Activated T-helper 1 cell treated with Interleukin-2 at 50 U/mL for 16 hours (primary cell): Measurements from ENCODE around the gene TRPC5OS.

Experiments
- DNase-seq: peaks from one replicate; pipeline ENCODE4 v3.0.0-alpha.2; 2020; ENCODE audit warnings: low read depth

Gene TRPC5OS

DNA sequence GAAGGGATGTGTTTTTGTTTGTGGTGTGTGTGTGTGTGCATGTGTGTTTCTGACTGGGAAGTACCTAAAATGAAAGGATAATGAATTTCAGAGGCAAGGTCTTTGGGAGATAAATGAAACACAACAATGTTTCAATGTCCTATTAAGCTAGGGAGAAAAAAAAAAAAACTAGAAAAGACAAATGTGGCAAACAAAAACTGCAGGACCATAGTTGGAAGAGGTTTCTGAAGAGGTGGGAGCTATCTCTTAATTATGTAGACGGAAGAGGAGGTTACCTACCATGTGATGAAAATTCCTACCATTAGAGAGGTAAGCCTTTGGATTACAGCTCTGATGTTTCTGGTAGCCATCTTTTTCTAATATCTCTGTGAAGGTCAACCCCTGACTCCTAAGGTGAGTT lies at the start of gene TRPC5OS:
Gene TRPC5OS, plus strand, starts transcription at position 301 of the 400 bp plus-strand sequence. CDS start 25,669 bp downstream, outside the sequence.
- DNase-seq = no peak

DNA sequence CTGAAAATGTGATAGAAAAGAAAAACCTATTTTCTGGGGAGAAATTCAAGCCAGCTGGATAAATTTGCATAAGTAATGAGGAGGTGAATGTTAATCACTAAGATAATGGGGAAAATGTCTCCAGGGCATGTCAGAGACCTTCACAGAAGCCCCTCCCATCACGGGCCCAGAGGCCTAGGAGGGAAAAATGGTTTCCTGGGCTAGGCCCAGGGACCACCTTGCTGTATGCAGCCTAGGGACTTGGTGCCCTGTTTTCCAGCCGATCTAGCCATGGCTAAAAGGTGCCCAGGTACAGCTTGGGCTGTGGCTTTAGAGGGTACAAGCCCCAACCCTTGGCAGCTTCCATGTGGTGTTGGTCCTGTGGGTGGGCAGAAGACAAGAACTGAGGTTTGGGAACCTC lies 46.6 kb upstream of the TRPC5OS start:
- DNase-seq = no peak

DNA sequence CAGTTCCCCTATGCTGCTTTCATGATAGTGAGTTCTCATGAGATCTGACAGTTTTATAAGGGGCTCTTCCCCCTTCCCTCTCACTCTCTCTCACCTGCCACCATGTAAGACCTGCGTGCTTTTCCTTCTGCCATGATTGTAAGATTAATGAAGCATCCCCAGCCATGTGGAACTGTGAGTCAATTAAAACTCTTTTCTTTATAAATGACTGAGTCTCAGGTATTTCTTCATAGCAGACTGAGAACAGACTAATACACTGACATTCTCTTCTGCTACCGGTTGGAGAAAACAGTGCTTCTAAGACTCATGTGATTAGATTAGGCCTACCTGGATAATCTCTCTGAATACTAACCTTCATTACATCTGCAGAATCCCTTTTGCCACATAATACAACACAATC lies 45.4 kb upstream of the TRPC5OS start:
- no peak for DNase-seq

DNA sequence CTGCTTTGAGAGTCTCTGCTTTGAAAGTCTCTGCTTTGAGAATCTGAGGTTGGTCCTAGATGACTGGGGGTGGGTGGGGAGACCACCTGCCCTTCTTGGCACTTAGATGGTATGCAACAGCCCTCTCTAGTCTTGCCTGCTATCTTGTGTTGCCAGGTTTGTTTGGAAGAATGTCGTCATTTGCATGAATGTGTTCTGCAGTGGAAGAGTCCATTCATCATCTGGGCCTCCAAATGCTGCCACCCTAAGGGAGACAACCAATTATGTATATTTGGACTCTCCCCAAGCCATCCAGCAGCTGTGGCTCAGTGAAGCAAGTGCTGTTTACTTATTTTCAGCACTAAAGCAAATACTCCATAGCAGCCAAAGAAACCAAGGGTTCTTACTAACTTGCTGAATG lies 44.6 kb upstream of the TRPC5OS start:
- no peak for DNase-seq

DNA sequence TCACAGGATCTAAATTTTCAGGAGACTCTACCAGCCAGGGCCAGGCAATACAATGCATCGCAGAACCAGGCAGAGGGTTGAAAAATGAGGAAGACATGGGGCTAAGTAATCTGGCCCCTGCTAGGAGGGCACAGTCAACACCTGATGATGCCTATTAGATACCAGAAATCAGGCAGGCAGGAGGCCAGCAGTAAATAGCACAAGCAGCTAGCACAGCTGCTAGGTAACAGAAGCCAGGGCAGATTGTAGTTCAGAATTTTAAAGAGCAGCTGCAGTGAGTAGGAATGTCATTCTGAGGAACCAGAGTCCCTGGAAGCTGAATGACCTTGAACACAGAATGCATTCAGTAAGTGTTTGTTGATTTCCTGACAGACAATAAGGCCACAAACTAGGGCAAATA lies 38.8 kb upstream of the TRPC5OS start:
- no peak for DNase-seq

DNA sequence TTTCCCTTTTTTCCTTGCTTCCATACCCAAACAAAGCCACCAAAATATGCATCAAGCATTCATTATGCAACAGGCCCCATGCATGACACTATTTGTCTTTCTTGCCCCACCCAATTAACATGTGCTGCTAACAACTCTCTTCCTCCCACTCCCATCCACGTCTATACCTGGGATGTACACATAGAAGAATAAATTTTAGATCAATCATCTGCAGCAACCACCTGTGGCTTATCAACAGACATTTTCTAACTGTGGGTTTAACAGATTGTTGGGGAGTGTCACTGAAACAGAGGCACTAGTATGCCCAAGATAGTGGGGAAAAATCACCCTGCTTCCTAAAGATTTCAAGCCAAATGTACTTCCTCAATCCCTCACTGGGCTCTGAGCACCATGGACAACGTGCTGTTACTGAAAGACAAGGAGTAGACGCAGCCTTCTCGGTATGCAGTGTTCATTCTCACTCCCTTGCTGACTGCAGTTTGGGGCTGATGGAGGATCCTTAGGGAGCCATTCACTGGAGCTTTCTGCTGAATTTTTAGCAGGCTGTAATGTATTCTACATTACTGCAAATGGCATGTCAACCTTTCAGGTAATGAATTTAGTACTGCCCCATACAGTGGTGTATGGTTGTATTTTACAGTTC lies 28.4 kb upstream of the TRPC5OS start:
- DNase-seq = no peak

DNA sequence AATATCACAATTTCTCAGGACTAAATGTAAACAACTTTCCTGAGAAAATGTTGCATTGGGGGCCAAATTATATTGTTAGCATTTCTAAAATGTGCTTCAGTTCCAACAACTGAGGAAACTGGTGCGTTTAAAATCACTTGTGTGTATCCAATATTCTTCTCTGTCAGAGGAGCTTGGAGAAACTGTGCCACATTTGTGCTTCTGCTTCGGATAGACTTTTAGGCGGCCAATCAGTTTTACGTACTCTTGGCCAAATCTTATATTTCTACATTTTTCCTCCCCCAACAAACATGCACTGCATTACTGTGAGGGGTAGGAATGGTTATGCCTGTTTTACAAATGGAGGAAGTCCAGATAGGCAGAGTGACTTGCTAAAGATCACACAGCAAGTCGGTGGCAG lies 27.4 kb upstream of the TRPC5OS start:
- no peak for DNase-seq

DNA sequence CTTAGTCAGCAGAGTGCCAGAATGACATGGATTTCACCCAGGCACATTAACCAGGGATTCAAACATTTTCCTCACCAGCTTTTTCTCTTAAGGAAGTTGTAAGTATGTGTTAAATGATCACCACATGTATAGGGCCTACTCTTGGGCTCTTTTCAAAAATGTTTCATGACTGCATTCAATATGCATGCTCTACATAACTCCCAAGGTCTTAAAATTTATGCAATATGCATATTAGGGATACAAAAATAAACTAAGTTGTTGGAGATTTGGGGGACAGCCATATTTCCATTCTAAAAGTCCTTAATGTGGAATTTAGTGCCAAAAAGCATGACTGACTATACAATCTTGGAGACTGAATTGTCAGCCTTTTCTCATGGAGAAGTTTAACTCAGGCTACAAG lies 25.0 kb upstream of the TRPC5OS start:
- DNase-seq = no peak

DNA sequence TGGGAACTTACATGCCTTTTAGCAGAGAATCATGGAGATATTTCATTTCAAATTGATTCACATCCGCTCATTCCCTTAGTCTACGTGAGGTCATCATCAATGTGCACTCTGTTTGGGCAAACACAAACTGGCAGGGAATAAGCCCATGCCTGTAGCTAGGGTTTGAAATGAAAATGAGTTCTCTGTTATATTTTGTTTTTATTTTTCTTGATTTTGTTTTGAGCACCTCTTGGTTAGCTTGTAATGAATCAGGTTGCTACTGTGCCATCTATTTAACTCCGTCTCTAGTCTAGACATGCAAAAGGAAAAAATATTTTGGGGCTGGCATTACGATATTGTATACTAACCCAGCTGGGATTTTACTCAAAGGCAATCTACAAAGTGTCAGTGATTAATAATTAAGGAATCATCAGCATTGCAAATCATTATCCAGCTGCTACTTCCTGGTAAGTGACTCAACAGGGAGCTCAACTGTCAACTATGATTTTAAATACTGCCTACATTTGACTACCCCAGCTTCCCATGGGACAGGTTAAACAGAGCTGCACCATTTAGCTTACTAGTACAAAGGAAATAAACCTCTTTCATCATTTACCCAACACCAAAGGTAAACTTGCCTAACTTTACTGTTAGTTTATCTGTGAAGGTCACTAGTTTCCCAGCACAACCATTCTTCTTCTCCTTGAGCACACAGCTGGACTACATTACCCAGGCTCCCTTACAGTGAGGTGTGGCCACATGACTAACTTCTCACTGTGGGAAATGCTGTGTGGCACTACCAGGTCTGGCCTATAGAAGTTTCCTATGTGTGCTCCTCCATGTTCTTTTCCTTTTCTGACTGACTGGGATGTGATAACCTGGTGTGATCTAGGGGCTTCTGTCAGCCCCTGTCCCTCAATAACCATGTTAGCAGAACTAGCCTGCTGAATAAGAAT lies 21.2 kb upstream of the TRPC5OS start:
- DNase-seq = no peak

DNA sequence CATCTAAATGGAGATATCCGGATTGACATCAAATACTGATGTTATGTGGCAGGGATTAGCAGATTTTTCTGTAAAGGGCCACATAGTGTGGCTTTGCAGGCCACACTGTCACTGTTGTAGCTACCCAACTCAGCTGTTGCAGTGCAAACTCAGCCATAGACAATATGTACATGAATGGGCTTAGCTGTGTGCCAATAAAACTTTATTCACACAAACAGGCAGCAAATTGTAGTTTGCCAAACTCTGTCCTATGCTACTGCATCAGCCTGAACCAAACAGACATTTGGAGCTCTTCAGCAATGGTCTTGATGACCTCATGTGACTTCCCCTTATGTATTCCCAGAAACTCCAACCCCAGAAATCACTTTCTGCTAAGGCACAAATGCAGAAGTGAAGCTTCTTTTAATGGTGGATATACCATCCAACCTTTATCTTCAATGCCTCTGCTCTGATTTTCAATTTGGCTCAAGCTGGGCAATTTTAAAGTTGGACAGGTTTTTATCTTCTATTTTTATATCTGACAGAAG lies 18.4 kb upstream of the TRPC5OS start:
- DNase-seq = no peak

DNA sequence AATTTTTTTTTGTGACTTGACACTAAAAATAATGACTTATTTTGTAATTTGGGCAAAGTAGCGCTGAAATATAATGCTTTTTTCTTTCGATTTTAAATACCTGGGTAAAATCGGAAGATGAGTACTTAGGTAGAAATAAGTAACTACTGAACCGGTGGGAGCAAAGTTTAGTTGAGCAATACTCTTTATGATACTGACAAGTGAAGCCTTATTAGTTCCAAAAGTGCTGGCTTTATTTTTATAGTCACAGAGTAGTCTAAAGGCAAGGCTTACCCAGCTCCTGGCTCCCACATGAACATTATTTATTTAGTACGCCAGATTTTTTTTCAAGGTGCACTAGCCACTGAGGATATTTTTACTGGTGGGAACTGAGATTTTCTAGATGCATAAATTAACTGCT lies 14.4 kb upstream of the TRPC5OS start:
- no peak for DNase-seq

DNA sequence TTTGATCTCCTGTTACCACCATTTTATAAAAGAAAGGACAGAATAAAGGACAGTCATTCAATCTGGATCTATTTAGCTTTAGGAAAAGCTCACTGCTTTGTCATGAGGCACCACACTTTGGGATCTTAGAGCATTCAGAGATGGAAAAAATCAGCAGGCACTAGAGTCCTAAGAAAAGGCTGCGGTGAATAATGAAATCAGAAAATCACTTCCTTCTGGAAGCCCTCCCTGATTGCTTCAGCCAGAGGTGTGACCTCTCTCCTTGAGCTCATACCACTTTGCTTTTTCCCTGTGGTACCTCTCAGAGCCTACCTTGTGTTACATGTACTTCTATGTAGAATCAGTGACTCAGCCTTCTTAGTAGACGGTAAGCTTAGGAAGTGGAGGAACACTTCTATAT lies 8.7 kb upstream of the TRPC5OS start:
- DNase-seq = no peak

DNA sequence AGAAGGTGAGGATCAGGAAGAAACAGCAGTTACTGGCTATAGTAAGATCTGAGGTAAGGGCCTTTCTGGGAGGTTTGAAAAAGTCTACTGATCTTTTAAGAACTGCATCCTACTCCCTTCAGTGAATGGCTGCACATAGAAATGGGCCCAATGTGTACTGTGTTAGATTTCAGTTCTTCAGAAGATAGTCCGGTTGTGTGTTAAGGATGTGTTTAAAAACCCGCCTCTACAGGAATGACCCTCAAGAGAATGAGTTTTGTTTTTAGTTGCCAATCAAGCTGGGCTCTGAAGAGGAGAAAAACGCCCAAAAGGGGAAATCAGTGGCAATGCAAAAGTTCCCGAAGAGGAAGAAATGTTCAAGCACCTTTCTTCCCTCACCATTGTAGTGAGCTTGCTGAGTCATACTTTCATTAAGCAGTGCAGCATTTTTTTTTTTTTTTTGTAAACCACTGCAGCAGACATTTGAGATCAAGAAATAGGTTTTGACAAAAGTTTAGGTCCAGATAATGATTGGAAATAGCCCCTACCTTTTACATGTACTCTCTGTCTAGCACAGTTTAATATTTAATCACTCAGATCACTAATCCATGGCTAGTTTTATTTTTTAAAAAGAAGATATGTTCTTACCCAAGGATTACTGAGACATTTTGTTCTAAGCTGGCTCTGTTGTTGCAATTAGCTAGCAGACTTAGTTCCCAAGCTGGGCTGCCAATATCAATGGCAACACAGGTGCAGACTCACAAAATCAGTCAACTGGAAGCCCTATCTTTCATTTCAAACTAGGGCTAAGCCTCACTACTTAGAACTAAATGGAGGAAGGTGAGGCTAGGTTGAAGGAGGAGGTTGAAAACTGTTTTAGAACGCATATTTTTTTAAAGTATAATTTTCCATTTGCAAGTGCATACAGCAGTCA lies 7.0 kb upstream of the TRPC5OS start:
- no peak for DNase-seq

DNA sequence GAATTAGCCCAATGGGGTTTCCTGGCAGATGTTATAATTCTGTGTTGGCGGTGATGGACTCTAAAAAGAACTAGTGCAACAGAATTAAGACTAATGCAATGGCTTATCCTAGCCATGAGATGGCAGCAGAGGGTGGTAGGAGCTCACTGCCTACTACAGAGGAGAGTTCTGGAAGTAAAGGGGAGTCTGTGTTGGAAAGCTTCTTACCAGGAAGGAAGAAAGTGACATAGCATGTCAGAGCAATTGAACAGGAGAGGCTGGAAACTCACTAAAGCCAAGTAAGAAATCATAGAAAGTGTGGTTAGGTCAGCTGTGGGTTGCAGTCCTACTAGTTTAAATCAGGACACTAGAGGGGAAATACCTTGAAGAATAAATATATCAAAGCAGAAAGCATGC lies 6.3 kb upstream of the TRPC5OS start:
- no peak for DNase-seq

DNA sequence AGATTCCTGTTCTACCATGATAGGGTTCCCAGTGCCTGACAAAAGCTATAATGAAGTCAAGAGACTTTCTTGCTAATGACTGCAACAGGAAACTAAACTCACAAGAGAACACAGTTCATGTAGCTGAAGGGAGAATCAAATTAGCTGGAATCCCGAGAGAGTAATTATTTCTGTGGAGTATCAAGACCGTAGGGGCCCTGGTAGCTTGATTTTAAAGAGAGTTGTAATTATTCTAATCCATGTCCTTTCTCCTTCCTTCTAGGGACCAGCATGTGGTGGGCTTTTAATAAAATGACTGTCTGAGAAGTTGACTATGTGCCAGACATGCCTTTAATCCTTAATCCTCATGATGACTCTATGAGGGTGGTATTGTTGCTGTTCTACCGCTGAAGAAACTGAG lies 1.7 kb upstream of the TRPC5OS start:
- no peak for DNase-seq

DNA sequence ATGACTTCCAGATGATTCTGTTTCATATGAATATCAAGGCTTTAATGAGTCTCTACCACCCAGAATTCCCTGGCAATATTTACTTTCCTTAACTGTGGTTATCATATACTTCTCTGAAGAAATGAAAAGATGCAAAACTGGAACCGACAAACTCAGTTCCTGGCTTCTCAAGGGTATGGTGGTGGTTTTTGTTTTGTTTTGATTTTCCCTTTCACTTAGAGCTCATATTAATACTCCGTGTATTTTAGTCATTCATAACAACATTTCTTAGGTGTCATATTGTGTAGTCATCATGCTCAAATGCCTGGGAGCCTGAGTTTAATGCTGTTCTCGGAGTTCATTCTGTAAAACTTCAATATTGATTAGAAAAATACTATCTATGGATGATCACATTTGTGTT lies 665 bp downstream of the TRPC5OS start:
- DNase-seq = no peak

DNA sequence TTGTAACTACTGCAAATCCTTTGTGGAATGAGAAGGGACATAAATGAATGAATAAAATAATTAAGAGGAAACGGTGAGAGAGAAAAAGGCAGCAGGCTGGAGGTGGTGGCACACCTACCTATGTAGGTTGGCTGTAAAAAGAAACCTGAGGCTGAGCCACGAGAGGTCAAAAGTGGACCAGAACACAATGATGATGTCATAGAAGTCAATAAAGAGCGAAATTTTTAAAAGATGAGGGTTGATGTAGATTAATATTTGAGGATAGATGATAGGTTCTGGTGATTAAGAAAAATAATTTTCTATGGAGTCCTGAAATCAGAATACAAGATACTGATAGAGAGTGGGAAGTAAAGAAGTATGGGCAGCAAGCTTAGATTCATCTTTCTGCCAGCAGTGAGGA lies 1.7 kb downstream of the TRPC5OS start:
- no peak for DNase-seq

DNA sequence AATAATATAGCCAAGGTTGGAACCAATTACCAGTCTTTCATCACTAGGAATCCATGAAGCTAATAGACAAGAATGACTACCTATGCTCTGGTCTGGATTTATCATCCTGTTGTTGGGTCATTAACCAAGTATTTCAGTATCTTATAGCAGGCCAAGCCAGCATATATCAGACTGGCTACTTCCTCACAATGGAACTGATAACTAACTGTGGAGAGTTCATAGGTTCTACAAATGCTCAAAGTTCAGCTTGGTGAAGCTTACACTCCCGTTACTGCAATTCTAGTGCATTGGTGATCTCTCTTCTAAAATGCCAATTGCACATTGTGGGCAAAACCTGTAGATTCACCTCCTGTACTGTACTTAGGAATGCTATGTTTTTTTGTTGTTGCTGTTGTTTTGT lies 4.8 kb downstream of the TRPC5OS start:
- DNase-seq = no peak

DNA sequence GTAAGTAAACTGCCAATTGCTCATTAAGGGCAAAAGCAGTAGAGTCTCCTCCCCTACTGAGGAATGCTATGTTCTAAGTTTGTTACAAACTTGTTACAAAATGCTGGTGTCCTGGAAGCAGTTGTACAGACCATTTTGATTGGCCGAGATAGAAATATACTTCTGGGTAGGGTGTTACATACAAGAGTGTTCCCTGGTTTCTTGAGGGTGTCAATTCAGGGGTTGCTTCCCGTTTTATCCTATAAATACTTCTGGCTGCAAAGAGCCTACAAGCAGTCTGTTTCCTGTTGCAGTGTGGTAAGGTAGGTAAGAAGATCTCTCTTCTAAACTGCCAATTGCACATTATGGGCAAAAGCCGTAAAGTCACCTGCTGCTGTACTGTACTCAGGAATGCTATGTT lies 5.7 kb downstream of the TRPC5OS start:
- no peak for DNase-seq

DNA sequence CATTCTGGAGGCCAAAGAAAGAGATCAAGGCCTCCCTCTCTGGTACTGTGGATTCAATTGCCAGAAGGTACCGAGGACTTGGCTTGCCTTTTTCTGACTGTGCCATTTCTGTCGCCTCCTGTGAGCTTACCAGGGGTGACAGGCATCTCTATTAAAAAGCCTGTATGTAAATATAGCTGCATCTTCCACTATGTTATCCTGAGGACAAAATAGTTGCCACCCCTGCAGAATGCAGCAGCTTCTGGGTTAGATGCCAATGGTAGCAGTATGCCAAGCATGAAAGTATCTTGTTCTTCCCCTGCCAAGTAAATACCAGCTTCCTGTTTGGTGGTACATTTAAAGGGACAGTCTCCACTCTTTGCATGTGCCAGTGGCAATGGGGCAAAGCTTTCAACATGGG lies 10.7 kb downstream of the TRPC5OS start:
- no peak for DNase-seq

DNA sequence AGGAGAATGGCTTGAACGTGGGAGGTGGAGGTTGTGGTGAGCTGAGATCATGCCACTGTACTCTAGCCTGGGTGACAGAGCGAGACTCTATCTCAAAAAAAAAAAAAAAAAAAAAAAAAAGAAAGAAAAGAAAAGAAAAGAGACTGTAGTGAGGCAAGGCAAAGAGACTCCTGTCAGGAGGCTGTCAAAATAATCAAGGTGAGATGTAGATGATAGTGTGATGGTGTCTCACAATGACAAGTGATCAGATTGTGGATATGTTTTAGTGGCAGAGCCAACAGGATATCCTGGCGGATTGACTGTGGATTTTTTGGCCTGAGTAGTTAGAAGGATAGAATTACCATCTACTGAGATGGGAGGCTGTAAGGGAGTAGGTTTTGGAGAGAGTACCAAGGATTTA lies 12.6 kb downstream of the TRPC5OS start:
- no peak for DNase-seq

DNA sequence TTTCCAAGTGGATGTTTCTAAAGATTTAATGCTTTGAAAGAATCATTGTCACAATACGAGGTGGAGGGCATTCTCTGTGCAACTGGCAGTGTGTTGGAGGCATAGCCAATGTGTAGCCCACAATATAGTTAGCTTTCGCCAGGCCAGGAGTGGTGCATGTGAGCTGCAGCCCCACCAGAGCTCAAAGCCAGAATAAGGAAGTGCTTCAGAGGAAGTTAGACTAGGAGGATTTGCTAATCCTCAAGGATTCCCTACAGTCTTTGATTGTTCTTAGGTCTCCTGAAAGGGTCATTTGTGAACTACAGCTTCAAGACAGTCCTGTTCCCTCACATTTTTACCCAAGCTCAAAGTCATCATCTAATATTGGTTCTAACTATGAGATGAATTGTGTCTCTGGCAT lies 16.4 kb downstream of the TRPC5OS start:
- DNase-seq = no peak
